ENCODE data around the gene DDX39B.

DNA sequence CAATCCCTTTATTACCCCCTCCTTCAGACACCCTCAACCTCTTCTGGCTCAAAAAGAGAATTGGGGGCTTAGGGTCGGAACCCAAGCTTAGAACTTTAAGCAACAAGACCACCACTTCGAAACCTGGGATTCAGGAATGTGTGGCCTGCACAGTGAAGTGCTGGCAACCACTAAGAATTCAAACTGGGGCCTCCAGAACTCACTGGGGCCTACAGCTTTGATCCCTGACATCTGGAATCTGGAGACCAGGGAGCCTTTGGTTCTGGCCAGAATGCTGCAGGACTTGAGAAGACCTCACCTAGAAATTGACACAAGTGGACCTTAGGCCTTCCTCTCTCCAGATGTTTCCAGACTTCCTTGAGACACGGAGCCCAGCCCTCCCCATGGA is 35.8 kb upstream of the DDX39B start:
- TF ChIP-seq CTCF (IDR thresholded peaks at IDR 0.05): no peak
- no peak for TF ChIP-seq EP300 (IDR thresholded peaks at IDR 0.05)
- TF ChIP-seq POLR2AphosphoS5 (IDR thresholded peaks at IDR 0.05): no peak
